Adipocyte (in vitro differentiated cells): ENCODE measurements around the gene OTOF.

Experiments used
- DNase-seq: peaks from one replicate; pipeline ENCODE4 v3.0.0-alpha.2; 2015; ENCODE audit warnings: low read depth
- H3K27me3 ChIP-seq: replicated peaks from 2 replicates; pipeline ENCODE4 v1.7.0; 2013; ENCODE audit warnings: mild to moderate bottlenecking, low read length, moderate library complexity; ENCODE audit not compliant: control insufficient read depth, insufficient read depth
- H3K36me3 ChIP-seq: 2 replicates; pipeline ENCODE4 v1.7.0; 2013; ENCODE audit warnings: low read length, mild to moderate bottlenecking, moderate library complexity; ENCODE audit not compliant: control insufficient read depth, insufficient read depth, severe bottlenecking
- H3K4me1 ChIP-seq: 2 replicates; pipeline ENCODE4 v1.7.0; 2013; ENCODE audit warnings: mild to moderate bottlenecking, low read length, moderate library complexity; ENCODE audit not compliant: control insufficient read depth, insufficient read depth
- H3K4me3 ChIP-seq: 2 replicates; pipeline ENCODE4 v1.7.0; 2013; ENCODE audit warnings: mild to moderate bottlenecking, low read length, moderate library complexity
- H3K9ac ChIP-seq: 2 replicates; pipeline ENCODE4 v1.7.0; 2013; ENCODE audit warnings: mild to moderate bottlenecking, low read length, moderate library complexity
- H3K9me3 ChIP-seq: 2 replicates; pipeline ENCODE4 v1.7.0; 2013; ENCODE audit warnings: mild to moderate bottlenecking, low read length, moderate library complexity; ENCODE audit not compliant: control insufficient read depth

Gene OTOF

GRCh38 chr2:26477911-26478253 lies at the start of gene OTOF:
OTOF (minus strand) TSS chr2:26478124.
- Histone ChIP-seq H3K4me1 (peaks cover 8% of the 10 kb centered on the region), H3K9me3 (no peaks in the 10 kb centered on the region), H3K9ac (no peak within 1 kb of the TSS), H3K4me3 (no peak within 1 kb of the TSS), H3K36me3 (no peaks in the 10 kb centered on the region), H3K27me3 (peaks cover 6% of the 10 kb centered on the region)
- DNase-seq = peak; percentile 78

- Histone ChIP-seq H3K36me3 (no peaks in the 10 kb centered on the region), H3K4me3 (no peak overlapping the region), H3K4me1 (peaks cover 10% of the 10 kb centered on the region), H3K9me3 (no peaks in the 10 kb centered on the region), H3K9ac (no peak overlapping the region), H3K27me3 (peaks cover 16% of the 10 kb centered on the region)
- DNase-seq = no peak
Measured at GRCh38 chr2:26526589-26526988, 48.7 kb upstream of the OTOF start.

GRCh38 chr2:26526105-26526504 lies 48.2 kb upstream of the OTOF start:
- no peaks in the 10 kb centered on the region for H3K9me3 ChIP-seq
- no peaks in the 10 kb centered on the region for H3K36me3 ChIP-seq
- no peak for DNase-seq
- H3K4me1 ChIP-seq = peaks cover 10% of the 10 kb centered on the region
- no peak overlapping the region for H3K9ac ChIP-seq
- H3K27me3 ChIP-seq = peaks cover 16% of the 10 kb centered on the region
- H3K4me3 ChIP-seq = no peak overlapping the region

- Histone ChIP-seq H3K9ac (no peak overlapping the region), H3K36me3 (no peaks in the 10 kb centered on the region), H3K4me1 (peaks cover 3% of the 10 kb centered on the region), H3K27me3 (peaks cover 34% of the 10 kb centered on the region), H3K9me3 (no peaks in the 10 kb centered on the region), H3K4me3 (no peak overlapping the region)
- DNase-seq = no peak
Measured at GRCh38 chr2:26523750-26524149, 45.8 kb upstream of the OTOF start.

- DNase-seq = no peak
- Histone ChIP-seq H3K4me1 (peaks cover 3% of the 10 kb centered on the region), H3K4me3 (no peak overlapping the region), H3K9ac (no peak overlapping the region), H3K9me3 (no peaks in the 10 kb centered on the region), H3K36me3 (no peaks in the 10 kb centered on the region), H3K27me3 (peaks cover 38% of the 10 kb centered on the region)
Measured at GRCh38 chr2:26522751-26523171, 44.8 kb upstream of the OTOF start.

GRCh38 chr2:26522325-26522724 lies 44.4 kb upstream of the OTOF start:
- Histone ChIP-seq H3K27me3 (peaks cover 38% of the 10 kb centered on the region), H3K9me3 (no peaks in the 10 kb centered on the region), H3K9ac (no peak overlapping the region), H3K4me1 (peaks cover 3% of the 10 kb centered on the region), H3K4me3 (no peak overlapping the region), H3K36me3 (no peaks in the 10 kb centered on the region)
- DNase-seq = no peak

- Histone ChIP-seq H3K9ac (no peak overlapping the region), H3K36me3 (no peaks in the 10 kb centered on the region), H3K9me3 (no peaks in the 10 kb centered on the region), H3K4me1 (peaks cover 3% of the 10 kb centered on the region), H3K27me3 (peaks cover 38% of the 10 kb centered on the region), H3K4me3 (no peak overlapping the region)
- no peak for DNase-seq
Measured at GRCh38 chr2:26521913-26522180, 43.9 kb upstream of the OTOF start.

GRCh38 chr2:26521054-26521912 lies 43.4 kb upstream of the OTOF start:
- peaks cover 3% of the 10 kb centered on the region for H3K4me1 ChIP-seq
- H3K9me3 ChIP-seq = no peaks in the 10 kb centered on the region
- no peak overlapping the region for H3K9ac ChIP-seq
- no peaks in the 10 kb centered on the region for H3K36me3 ChIP-seq
- no peak overlapping the region for H3K4me3 ChIP-seq
- no peak for DNase-seq
- peaks cover 38% of the 10 kb centered on the region for H3K27me3 ChIP-seq

- no peak overlapping the region for H3K9ac ChIP-seq
Measured at GRCh38 chr2:26520148-26520449, 42.2 kb upstream of the OTOF start.

GRCh38 chr2:26519396-26520147 lies 41.6 kb upstream of the OTOF start:
- DNase-seq = no peak
- Histone ChIP-seq H3K9me3 (no peaks in the 10 kb centered on the region), H3K27me3 (peaks cover 41% of the 10 kb centered on the region), H3K9ac (no peak overlapping the region), H3K36me3 (no peaks in the 10 kb centered on the region), H3K4me3 (no peak overlapping the region), H3K4me1 (no peaks in the 10 kb centered on the region)

More at GRCh38 chr2:26520148-26520449, 42.2 kb upstream of the OTOF start:
- Histone ChIP-seq H3K27me3 (peaks cover 38% of the 10 kb centered on the region), H3K36me3 (no peaks in the 10 kb centered on the region), H3K9me3 (no peaks in the 10 kb centered on the region), H3K4me1 (peaks cover 3% of the 10 kb centered on the region), H3K4me3 (no peak overlapping the region)
- DNase-seq = no peak

- H3K27me3 ChIP-seq = peaks cover 64% of the 10 kb centered on the region
- H3K9ac ChIP-seq = no peak overlapping the region
- DNase-seq = no peak
- H3K4me1 ChIP-seq = no peaks in the 10 kb centered on the region
- H3K9me3 ChIP-seq = no peaks in the 10 kb centered on the region
- no peak overlapping the region for H3K4me3 ChIP-seq
- H3K36me3 ChIP-seq = no peaks in the 10 kb centered on the region
Measured at GRCh38 chr2:26516781-26517180, 38.9 kb upstream of the OTOF start.
